Adrenal gland (tissue), 12 donors: ENCODE measurements around the gene PRDM11. TPM values are rescaled to one million over a fixed set of nuclear protein-coding genes. Genes with fewer than 3 reads are reported as not detected.

Experiments
- DNase-seq, 7 donors: peaks; one replicate each; pipeline ENCODE4 v3.0.0-alpha.2; 2019 to 2020
- H3K27ac ChIP-seq, 5 donors: fragments of 200-600 bp; sonication (generic) in 4 of 5; 1 replicate in 3 of 5; 2 replicates in 2 of 5; pipeline versions ENCODE4 v1.5.1 to v1.8.0; 2016 to 2020; ENCODE audit warnings: mild to moderate bottlenecking in 1 of 5
- H3K27me3 ChIP-seq: fragments of 200-600 bp; 2 replicates; pipeline ENCODE4 v1.8.0; 2021
- H3K36me3 ChIP-seq, 2 donors: fragments of 200-600 bp; replicated peaks in 1 of 2; 1 replicate in 1 of 2; 2 replicates in 1 of 2; pipeline versions ENCODE4 v1.5.1 to v1.8.0; 2018 to 2022
- H3K4me1 ChIP-seq, 2 donors: fragments of 200-600 bp; replicated peaks in 1 of 2; 1 replicate in 1 of 2; 2 replicates in 1 of 2; pipeline versions ENCODE4 v1.5.1 to v1.8.0; 2018 to 2021
- H3K4me3 ChIP-seq, 4 donors: fragments of 200-600 bp; sonication (generic) in 3 of 4; one replicate each; pipeline ENCODE4 v1.5.1; 2016 to 2018
- H3K9me3 ChIP-seq, 3 donors: fragments of 200-600 bp; sonication (generic) in 1 of 3; replicated peaks in 1 of 3; 1 replicate in 2 of 3; 2 replicates in 1 of 3; pipeline versions ENCODE4 v1.5.1 to v1.8.0; 2016 to 2021
- POLR2A ChIP-seq, 2 donors: fragments of 450-650 bp; IDR thresholded peaks; one replicate each; pipeline ENCODE4 v1.6.1; 2017; ENCODE audit warnings: antibody characterized with exemption in 2 of 2, mild to moderate bottlenecking in 2 of 2, moderate library complexity in 1 of 2
- WGBS, 4 donors: extraction: QIAGEN DNeasy Blood & Tissue Kit in 2 of 4; methylation state at CpG; one replicate each; pipeline versions ENCODE4 v1.1.5 to v1.1.7; 2013 to 2017; 5-methylcytosine and 5-hydroxymethylcytosine counted together
- intact Hi-C, 2 donors: fragments of 100-400 bp; cut with DNase I; formaldehyde crosslinking; loops; one replicate each; pipeline versions ENCODE4 v1.14.1 to v1.15.0; 2022 to 2023
- polyA plus RNA-seq, 3 donors: library from polyadenylated mRNA; stranded (reverse); fragments of 200-250 nt in 2 of 3; fragments of 350-450 nt in 1 of 3; fragmentation: Illumina TruSeq in 1 of 3; extraction: RNeasy Lipid Tissue Mini Kit (QIAGEN cat#74804) in 1 of 3; gene quantifications; one replicate each; pipeline ENCODE4 v1.2.3, GENCODE V29; 2013 to 2014
- total RNA-seq, 9 donors: library from RNA; depleted of rRNA in 4 of 9; stranded (reverse); fragments of >200 nt in 4 of 9; fragments of 120-200 nt in 1 of 9; fragmentation: NEBNext Ultra II Directional in 1 of 9; extraction: Animal tissue kit (Norgen Biotek cat#: 25700) in 1 of 9; gene quantifications; one replicate each; pipeline versions ENCODE4 v1.1.0 to v1.2.4, GENCODE V29; 2013 to 2023
- TF ChIP-seq, protein P1 (sequence below), 6 experiments: fragments of 450-650 bp in 4 of 6; fragments of 200-600 bp in 2 of 6; sonication (generic) in 1 of 6; IDR thresholded peaks; 1 replicate in 5 of 6; 2 replicates in 1 of 6; pipeline versions ENCODE4 v1.5.1 to v1.8.0; 2016 to 2021; ENCODE audit warnings: antibody characterized with exemption in 6 of 6, mild to moderate bottlenecking in 2 of 6, moderate library complexity in 1 of 6
- donor health status: healthy with polysubstance abuse.
- donor health status: Bipolar disorder and iron deficiency.
- donor health status: DM: yes; HTN: yes; CAD: no.
- donor health status: DM: no; HTN: no; CAD: no.
- donor health status: DM: no; HTN: no; CAD: no.
- donor health status: DM: yes; HTN: yes; CAD: no.

The PRDM11 gene
- total and polyA plus RNA-seq, 12 donors: 3.3 to 16.9 (median 11.9) TPM

DNA sequence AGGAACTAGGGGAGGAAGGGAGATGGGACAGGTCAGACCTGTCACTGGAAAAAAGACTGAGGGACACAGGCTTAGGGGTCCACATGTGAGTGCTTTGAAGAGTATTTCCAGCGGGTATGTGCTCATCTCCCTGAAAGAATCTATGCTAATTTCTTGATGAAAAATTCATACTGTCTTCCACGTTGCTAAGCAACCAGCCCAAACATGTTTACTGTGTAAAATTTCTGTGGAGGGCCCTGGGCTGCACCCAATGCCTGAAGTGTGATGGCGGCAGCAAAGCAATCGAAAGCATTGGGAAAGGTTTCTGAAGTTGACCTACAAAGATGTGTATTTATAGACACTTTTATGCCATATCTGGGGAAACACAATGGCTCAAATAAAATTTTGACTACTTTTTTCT lies 132.3 kb downstream of the PRDM11 start:
- DNase-seq: no peak
- Histone ChIP-seq H3K27ac (no peak overlapping the region), H3K9me3 (no peaks in the 10 kb centered on the region), H3K4me1 (no peaks in the 10 kb centered on the region), H3K36me3 (no peaks in the 10 kb centered on the region), H3K4me3 (no peak overlapping the region), H3K27me3 (no peaks in the 10 kb centered on the region)
- TF ChIP-seq, protein P1, sequence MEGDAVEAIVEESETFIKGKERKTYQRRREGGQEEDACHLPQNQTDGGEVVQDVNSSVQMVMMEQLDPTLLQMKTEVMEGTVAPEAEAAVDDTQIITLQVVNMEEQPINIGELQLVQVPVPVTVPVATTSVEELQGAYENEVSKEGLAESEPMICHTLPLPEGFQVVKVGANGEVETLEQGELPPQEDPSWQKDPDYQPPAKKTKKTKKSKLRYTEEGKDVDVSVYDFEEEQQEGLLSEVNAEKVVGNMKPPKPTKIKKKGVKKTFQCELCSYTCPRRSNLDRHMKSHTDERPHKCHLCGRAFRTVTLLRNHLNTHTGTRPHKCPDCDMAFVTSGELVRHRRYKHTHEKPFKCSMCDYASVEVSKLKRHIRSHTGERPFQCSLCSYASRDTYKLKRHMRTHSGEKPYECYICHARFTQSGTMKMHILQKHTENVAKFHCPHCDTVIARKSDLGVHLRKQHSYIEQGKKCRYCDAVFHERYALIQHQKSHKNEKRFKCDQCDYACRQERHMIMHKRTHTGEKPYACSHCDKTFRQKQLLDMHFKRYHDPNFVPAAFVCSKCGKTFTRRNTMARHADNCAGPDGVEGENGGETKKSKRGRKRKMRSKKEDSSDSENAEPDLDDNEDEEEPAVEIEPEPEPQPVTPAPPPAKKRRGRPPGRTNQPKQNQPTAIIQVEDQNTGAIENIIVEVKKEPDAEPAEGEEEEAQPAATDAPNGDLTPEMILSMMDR (IDR thresholded peaks at IDR 0.05): no peak
- no peak for TF ChIP-seq POLR2A (IDR thresholded peaks at IDR 0.05)
- 79 to 90% (median 87%) methylated on average over 4 of the region's 4 CpGs for WGBS, 4 donors
- intact Hi-C loops: no loop called here

- H3K36me3 ChIP-seq: no peaks in the 10 kb centered on the region
These were observed 133.2 kb downstream of the PRDM11 start for GRCh38 chr11:45279645-45280044.

GRCh38 chr11:45280449-45280848 lies 134.0 kb downstream of the PRDM11 start:
- TF ChIP-seq, protein P1 (IDR thresholded peaks at IDR 0.05): no peak
- no peak for TF ChIP-seq POLR2A (IDR thresholded peaks at IDR 0.05)
- peak in 1 of 7 donors; percentile 60 for DNase-seq
- H3K27ac ChIP-seq: no peak overlapping the region
- H3K36me3 ChIP-seq: no peaks in the 10 kb centered on the region
- 57 to 77% (median 65%) methylated on average over 3 of the region's 3 CpGs for WGBS, 4 donors
- H3K27me3 ChIP-seq: peaks cover 9% of the 10 kb centered on the region
- no peaks in the 10 kb centered on the region for H3K4me1 ChIP-seq
- intact Hi-C loops: loop anchor here in 1 of 2 donors (10.0 kb wide), 1 partner anchor 166 kb away; no protein-coding TSS in a partner anchor
- no peak overlapping the region for H3K4me3 ChIP-seq
- H3K9me3 ChIP-seq: no peaks in the 10 kb centered on the region

More at GRCh38 chr11:45279645-45280044, 133.2 kb downstream of the PRDM11 start:
- DNase-seq: no peak
- WGBS, 4 donors: 86 to 97% (median 93%) methylated on average over 2 of the region's 2 CpGs
- Histone ChIP-seq H3K4me3 (no peak overlapping the region), H3K27ac (no peak overlapping the region), H3K4me1 (no peaks in the 10 kb centered on the region), H3K9me3 (no peaks in the 10 kb centered on the region), H3K27me3 (peaks cover under 1% of the 10 kb centered on the region)
- no peak for TF ChIP-seq POLR2A (IDR thresholded peaks at IDR 0.05)
- TF ChIP-seq, protein P1 (IDR thresholded peaks at IDR 0.05): no peak
- intact Hi-C loops: loop anchor here in 1 of 2 donors (10.0 kb wide), 1 partner anchor 165 kb away; no protein-coding TSS in a partner anchor

- Histone ChIP-seq H3K9me3 (no peaks in the 10 kb centered on the region), H3K36me3 (no peaks in the 10 kb centered on the region), H3K4me1 (peaks cover 0 to 4% of the 10 kb centered on the region in 2 donors), H3K27me3 (peaks cover 23% of the 10 kb centered on the region), H3K4me3 (no peak overlapping the region), H3K27ac (no peak overlapping the region)
- intact Hi-C loops: loop anchor here in 1 of 2 donors (10.0 kb wide), 1 partner anchor 167 kb away; no protein-coding TSS in a partner anchor
- DNase-seq: no peak
- WGBS, 4 donors: 79 to 92% (median 90%) methylated on average over 6 of the region's 6 CpGs
- TF ChIP-seq POLR2A (IDR thresholded peaks at IDR 0.05): no peak
- TF ChIP-seq, protein P1 (IDR thresholded peaks at IDR 0.05): no peak
These were observed 135.6 kb downstream of the PRDM11 start for GRCh38 chr11:45282081-45282480.

Other genes with a start within 250 kb of the PRDM11 start
- 10 to 100 TPM in 8 of 9 donors, 1 to 10 TPM in 1; 3.5 to 55.7 (median 31.3) TPM for gene TP53I11, start 195.8 kb upstream of the PRDM11 start, total RNA-seq
- 10 to 100 TPM; 13.3 to 39.7 (median 14.7) TPM for gene TP53I11, start 195.8 kb upstream of the PRDM11 start, polyA plus RNA-seq
- 1 to 10 TPM in 4 of 9 donors, under 1 TPM in 1, not detected in 4; 0.50 to 6.6 (median 3.3) TPM for gene SYT13, start 139.7 kb downstream of the PRDM11 start, total RNA-seq
- 1 to 10 TPM in 2 of 3 donors, under 1 TPM in 1; 0.54 to 6.0 (median 1.8) TPM for gene SYT13, start 139.7 kb downstream of the PRDM11 start, polyA plus RNA-seq